NCI-H1105 treated with DMSO at 0.1 percent for 48 hours (cell line): ENCODE data around the gene CLEC19A.
A peak's percentile ranks its signal among the peaks of the same experiment; 100 is the strongest.
"Not testable (repeated sequence)": the region's sequence is repeated elsewhere in the genome, so short reads cannot be mapped to it uniquely, and the experiment has no call there.

Experiments
- DNase-seq: peaks from one replicate; lab custom pipeline; 2025; lab: John Stamatoyannopoulos, UW

The CLEC19A gene

GRCh38 chr16:19286827-19287226 lies 1.3 kb downstream of the CLEC19A start:
- DNase-seq: no peak

GRCh38 chr16:19287241-19287640 lies 1.7 kb downstream of the CLEC19A start:
- no peak for DNase-seq

- no peak for DNase-seq
Observed at GRCh38 chr16:19288872-19289799, 3.6 kb downstream of the CLEC19A start.

- peak; percentile 7 for DNase-seq
Observed at GRCh38 chr16:19289811-19290485, 4.4 kb downstream of the CLEC19A start.

- no peak for DNase-seq
Observed at GRCh38 chr16:19290860-19291259, 5.3 kb downstream of the CLEC19A start.

GRCh38 chr16:19291475-19291874 lies 5.9 kb downstream of the CLEC19A start:
- no peak for DNase-seq

- DNase-seq: no peak
Observed at GRCh38 chr16:19292186-19292585, 6.7 kb downstream of the CLEC19A start.

GRCh38 chr16:19294156-19294649 lies 8.7 kb downstream of the CLEC19A start:
- no peak for DNase-seq

- no peak for DNase-seq
Observed at GRCh38 chr16:19295393-19295792, 9.9 kb downstream of the CLEC19A start.

GRCh38 chr16:19297454-19297853 lies 11.9 kb downstream of the CLEC19A start:
- no peak for DNase-seq

GRCh38 chr16:19299565-19299964 lies 14.0 kb downstream of the CLEC19A start:
- no peak for DNase-seq

- no peak for DNase-seq
Observed at GRCh38 chr16:19301931-19302330, 16.4 kb downstream of the CLEC19A start.

GRCh38 chr16:19304750-19305149 lies 19.2 kb downstream of the CLEC19A start:
- no peak for DNase-seq

- no peak for DNase-seq
Observed at GRCh38 chr16:19305443-19305842, 19.9 kb downstream of the CLEC19A start.

GRCh38 chr16:19307587-19308241 lies 22.2 kb downstream of the CLEC19A start:
- no peak for DNase-seq

- no peak for DNase-seq
Observed at GRCh38 chr16:19308392-19308791, 22.9 kb downstream of the CLEC19A start.

GRCh38 chr16:19309178-19309577 lies 23.6 kb downstream of the CLEC19A start:
- DNase-seq: no peak

GRCh38 chr16:19314718-19315425 lies 29.3 kb downstream of the CLEC19A start:
- no peak for DNase-seq

- DNase-seq: no peak
Observed at GRCh38 chr16:19315889-19316433, 30.4 kb downstream of the CLEC19A start.

GRCh38 chr16:19316846-19317245 lies 31.3 kb downstream of the CLEC19A start:
- no peak for DNase-seq

GRCh38 chr16:19321186-19321585 lies 35.7 kb downstream of the CLEC19A start:
- DNase-seq: not testable (repeated sequence)

- no peak for DNase-seq
Observed at GRCh38 chr16:19323596-19323995, 38.1 kb downstream of the CLEC19A start.
